PC-9 (cell line): Measurements from ENCODE around the gene RHCE.

ENCODE experiments used
- EZH2 ChIP-seq: fragments of 200-600 bp; sonication (generic); IDR thresholded peaks from 2 replicates; pipeline ENCODE4 v1.8.0; 2017; ENCODE audit warnings: antibody characterized with exemption, low read depth
- TF ChIP-seq, protein P1 (sequence below): fragments of 200-600 bp; sonication (generic); conservative IDR thresholded peaks from 2 replicates; pipeline ENCODE4 v1.6.1; 2017; ENCODE audit warnings: mixed run types, antibody characterized with exemption, mild to moderate bottlenecking, moderate library complexity

DNA sequence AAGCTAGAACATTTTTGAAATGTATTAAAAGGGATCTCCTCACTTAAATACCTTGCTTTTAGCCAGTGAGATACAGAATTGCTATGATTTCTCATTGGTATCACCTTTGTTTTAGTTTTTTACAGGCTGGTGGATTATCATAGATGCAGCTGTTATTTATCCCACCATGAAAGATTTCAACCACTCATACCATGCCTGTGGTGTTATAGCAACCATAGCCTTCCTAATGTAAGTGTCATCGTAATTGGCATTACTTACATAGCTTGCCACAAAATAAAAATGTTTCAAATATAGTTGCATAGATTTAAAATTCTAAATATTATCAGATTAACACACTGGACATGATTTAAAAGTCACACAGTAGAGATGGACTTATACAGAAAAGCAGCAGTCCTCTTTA lies 77.8 kb downstream of the RHCE start:
- TF ChIP-seq, protein P1, sequence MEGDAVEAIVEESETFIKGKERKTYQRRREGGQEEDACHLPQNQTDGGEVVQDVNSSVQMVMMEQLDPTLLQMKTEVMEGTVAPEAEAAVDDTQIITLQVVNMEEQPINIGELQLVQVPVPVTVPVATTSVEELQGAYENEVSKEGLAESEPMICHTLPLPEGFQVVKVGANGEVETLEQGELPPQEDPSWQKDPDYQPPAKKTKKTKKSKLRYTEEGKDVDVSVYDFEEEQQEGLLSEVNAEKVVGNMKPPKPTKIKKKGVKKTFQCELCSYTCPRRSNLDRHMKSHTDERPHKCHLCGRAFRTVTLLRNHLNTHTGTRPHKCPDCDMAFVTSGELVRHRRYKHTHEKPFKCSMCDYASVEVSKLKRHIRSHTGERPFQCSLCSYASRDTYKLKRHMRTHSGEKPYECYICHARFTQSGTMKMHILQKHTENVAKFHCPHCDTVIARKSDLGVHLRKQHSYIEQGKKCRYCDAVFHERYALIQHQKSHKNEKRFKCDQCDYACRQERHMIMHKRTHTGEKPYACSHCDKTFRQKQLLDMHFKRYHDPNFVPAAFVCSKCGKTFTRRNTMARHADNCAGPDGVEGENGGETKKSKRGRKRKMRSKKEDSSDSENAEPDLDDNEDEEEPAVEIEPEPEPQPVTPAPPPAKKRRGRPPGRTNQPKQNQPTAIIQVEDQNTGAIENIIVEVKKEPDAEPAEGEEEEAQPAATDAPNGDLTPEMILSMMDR: no peak
- no peak for TF ChIP-seq EZH2
